Measurements from ENCODE around the gene UGT1A3.
"Not testable (repeated sequence)": the region's sequence is repeated elsewhere in the genome, so short reads cannot be mapped to it uniquely, and the experiment has no call there.

The UGT1A3 gene

DNA sequence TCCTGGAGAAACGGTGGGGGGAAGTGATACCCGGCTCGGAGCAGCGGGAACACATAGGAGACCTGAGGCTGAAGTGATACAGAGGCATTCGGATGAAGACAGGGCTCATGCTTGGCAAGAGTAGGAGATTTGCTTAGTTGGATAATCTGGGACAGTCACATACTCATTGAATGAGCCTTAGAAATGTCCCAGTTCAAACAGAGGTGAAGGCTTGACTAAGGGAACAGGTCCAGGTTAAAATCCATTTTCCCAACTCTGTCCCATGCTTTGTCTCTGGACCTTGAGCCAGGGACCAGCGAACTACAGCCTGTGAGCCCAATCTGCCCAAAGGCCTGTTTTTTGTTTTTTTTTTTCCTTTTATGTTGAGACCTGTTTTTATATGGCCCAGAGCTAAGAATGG lies 34.9 kb upstream of the UGT1A3 start:
- ChIA-PET POLR2A (no interaction called here), CTCF (no interaction called here)
- DNase-seq (ENCODE audit: extremely low spot score) = no peak
- TF ChIP-seq, protein P1, sequence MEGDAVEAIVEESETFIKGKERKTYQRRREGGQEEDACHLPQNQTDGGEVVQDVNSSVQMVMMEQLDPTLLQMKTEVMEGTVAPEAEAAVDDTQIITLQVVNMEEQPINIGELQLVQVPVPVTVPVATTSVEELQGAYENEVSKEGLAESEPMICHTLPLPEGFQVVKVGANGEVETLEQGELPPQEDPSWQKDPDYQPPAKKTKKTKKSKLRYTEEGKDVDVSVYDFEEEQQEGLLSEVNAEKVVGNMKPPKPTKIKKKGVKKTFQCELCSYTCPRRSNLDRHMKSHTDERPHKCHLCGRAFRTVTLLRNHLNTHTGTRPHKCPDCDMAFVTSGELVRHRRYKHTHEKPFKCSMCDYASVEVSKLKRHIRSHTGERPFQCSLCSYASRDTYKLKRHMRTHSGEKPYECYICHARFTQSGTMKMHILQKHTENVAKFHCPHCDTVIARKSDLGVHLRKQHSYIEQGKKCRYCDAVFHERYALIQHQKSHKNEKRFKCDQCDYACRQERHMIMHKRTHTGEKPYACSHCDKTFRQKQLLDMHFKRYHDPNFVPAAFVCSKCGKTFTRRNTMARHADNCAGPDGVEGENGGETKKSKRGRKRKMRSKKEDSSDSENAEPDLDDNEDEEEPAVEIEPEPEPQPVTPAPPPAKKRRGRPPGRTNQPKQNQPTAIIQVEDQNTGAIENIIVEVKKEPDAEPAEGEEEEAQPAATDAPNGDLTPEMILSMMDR (IDR thresholded peaks at IDR 0.05; ENCODE audit: control extremely low read depth, extremely low read depth, low read depth, missing control alignments) = no peak

DNA sequence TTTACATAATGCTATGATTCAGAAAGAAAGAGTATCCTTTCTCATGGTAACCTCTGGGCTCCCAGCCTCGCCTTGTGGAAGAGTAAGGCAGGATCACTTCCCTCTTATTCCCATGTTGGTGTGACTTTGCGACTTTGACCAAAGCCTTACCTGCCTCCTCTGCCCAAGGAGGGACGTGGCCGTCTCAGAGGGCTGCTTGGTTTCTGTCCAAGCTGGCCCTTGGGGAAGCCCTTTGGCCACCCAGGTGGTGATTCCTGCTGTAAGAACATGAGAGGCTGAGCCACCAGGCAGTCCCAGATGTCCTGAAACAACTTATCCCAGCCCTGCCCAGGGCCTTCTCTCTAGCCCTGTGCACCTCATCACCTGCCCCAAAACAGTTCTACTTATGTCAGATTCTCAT lies 30.1 kb upstream of the UGT1A3 start:
- TF ChIP-seq, protein P1 (IDR thresholded peaks at IDR 0.05; ENCODE audit: control extremely low read depth, extremely low read depth, low read depth, missing control alignments) = no peak
- ChIA-PET CTCF (no interaction called here), POLR2A (no interaction called here)
- no peak for DNase-seq (ENCODE audit: extremely low spot score)

DNA sequence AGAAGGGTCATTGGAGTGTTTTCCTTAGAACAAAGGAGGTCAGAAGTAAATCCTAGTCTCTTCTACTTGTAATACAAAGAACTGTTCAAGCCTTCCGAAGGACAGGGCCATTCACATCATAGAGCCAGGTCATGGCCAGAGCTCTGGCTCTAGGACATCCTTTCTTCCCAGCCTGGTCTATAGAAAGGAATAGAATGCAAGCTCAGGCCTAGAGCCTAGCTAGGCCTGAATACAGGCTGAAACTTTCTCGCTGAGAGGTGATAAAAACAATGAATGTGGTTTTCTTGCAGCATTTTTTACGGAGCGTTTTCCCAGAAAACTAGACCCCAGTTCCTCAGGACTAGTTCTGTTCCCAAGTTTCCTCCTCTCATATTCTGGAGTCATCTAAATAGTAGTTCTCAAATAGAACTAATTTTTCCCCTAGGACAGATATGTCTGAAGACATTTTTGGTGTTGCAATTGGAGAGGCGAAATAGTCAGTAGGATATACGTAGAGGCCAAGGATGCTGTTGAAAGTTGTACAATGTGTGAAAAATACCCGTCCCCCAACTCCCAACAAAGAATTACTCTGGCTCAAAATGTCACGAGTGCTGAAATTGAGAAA lies 29.3 kb upstream of the UGT1A3 start:
- TF ChIP-seq, protein P1 (IDR thresholded peaks at IDR 0.05; ENCODE audit: control extremely low read depth, extremely low read depth, low read depth, missing control alignments) = no peak
- CTCF ChIA-PET = interaction anchor here (1.7 kb wide), 1 partner anchor 12 kb away, joined by 5 read pairs; no protein-coding TSS in a partner anchor
- POLR2A ChIA-PET = no interaction called here
- no peak for DNase-seq (ENCODE audit: extremely low spot score)

DNA sequence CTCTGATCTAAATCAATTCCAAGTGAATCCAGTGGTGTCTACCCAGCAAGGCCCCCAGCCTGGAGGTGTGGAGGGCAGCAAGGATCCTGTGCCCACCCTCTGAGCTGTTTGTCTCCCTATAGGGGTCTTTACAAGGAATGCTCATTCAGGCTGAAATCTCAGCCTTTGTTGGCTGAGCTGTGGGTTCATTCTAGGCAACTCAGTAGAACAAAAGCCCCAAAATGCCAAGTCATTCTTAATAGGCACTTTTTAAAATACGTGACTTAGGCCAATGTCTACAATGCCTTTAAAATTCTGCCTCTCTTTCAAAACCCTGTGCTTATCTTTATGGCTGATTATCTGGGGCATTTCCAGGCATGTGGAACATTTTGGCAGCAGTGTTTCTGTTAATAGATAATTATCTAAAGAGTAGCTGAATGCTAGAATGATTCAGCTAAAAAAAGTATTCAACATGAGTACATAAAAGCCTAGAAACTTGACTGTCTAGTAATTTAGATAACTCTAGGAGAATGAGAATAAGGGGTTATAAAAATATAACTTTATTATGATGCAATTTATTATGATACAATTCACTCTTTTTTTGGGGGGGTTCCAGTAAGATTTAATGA lies 28.7 kb upstream of the UGT1A3 start:
- no peak for DNase-seq (ENCODE audit: extremely low spot score)
- TF ChIP-seq, protein P1 (IDR thresholded peaks at IDR 0.05; ENCODE audit: control extremely low read depth, extremely low read depth, low read depth, missing control alignments) = no peak
- POLR2A ChIA-PET = no interaction called here
- CTCF ChIA-PET = interaction anchor here (1.7 kb wide), 1 partner anchor 11 kb away, joined by 5 read pairs; no protein-coding TSS in a partner anchor

DNA sequence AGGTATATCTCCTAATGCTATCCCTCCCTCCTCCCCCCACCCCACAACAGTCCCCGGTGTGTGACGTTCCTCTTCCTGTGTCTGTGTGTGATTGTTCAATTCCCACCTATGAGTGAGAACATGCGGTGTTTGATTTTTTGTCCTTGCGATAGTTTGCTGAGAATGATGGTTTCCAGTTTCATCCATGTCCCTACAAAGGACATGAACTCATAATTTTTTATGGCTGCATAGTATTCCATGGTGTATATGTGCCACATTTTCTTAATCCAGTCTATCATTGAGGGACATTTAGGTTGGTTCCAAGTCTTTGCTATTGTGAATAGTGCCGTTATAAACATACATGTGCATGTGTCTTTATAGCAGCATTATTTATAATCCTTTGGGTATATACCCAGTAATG lies 28.0 kb upstream of the UGT1A3 start:
- POLR2A ChIA-PET; DNase-seq (ENCODE audit: extremely low spot score); CTCF ChIA-PET: not testable (repeated sequence)

DNA sequence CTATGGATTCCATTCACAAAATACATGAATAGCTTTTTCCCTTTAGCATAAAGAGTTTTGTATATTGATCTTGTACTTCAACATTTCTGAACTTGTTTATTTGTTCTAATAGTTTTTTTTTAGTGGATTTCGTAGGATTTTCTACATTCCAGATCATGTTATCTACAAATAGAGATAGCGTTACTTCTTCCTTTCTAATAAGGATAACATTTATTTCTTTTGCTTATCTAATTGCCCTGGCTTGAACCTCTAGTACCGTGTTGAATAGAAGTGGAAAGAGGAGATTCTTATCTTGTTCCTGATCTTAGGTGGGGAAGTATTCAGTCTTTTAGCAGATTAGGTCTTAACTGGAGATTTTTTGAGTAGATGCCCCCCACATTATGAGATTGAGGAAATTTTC lies 26.6 kb upstream of the UGT1A3 start:
- TF ChIP-seq, protein P1 (IDR thresholded peaks at IDR 0.05; ENCODE audit: control extremely low read depth, extremely low read depth, low read depth, missing control alignments) = no peak
- POLR2A ChIA-PET = no interaction called here
- CTCF ChIA-PET = interaction anchor here (1.0 kb wide), 1 partner anchor 10 kb away, joined by 3 read pairs; no protein-coding TSS in a partner anchor
- no peak for DNase-seq (ENCODE audit: extremely low spot score)

DNA sequence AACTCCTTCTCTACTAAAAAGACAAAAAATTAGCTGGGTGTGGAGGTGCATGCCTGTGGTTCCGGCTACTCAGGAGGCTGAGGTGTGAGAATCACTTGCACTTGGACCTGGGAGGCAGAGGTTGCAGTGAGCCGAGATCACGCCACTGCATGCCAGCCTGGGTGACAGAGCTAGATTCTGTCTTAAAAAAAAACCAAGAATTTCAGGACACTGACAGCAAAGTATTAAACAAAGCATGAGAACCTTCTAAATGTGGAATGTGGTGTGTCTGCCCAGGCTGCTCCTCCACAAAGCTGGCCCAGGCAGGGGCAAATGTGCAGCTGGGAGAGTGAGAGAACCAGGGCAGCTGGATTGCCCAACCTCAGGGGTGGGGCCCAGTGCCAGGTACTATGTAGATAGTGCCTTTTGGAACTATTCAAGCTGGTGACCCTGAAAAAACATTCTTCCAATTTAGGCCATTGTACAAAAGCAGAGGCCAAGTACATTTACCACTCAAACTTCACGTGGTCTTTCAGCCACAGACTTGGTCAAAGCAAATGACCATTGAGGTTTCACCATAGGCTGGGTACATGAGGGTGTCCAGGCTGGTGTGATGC lies 22.8 kb upstream of the UGT1A3 start:
- DNase-seq (ENCODE audit: extremely low spot score) = no peak
- ChIA-PET CTCF (interaction anchor here (1.0 to 1.5 kb wide), 2 partner anchors 10 to 11 kb away, joined by 3 read pairs; no protein-coding TSS in a partner anchor), POLR2A (no interaction called here)
- TF ChIP-seq, protein P1 (IDR thresholded peaks at IDR 0.05; ENCODE audit: control extremely low read depth, extremely low read depth, low read depth, missing control alignments) = no peak
